Stimulated activated CD8-positive, alpha-beta memory T cell treated with anti-CD3 and anti-CD28 coated beads, Interleukin-15, amount 100 ng/mL, for 1 hour (primary cell): ENCODE data around the gene LRRC8E.
A peak's percentile ranks its signal among the peaks of the same experiment; 100 is the strongest.
"Not testable (repeated sequence)": the region's sequence is repeated elsewhere in the genome, so short reads cannot be mapped to it uniquely, and the experiment has no call there.

Experiments
- DNase-seq: peaks from one replicate; pipeline ENCODE4 v3.0.0-alpha.2; 2020; ENCODE audit warnings: low read depth

The LRRC8E gene

GRCh38 chr19:7887408-7888144 lies 734 bp upstream of the LRRC8E start:
- no peak for DNase-seq

GRCh38 chr19:7888826-7889217 lies 512 bp downstream of the LRRC8E start:
- DNase-seq = no peak

GRCh38 chr19:7893362-7894101 lies 5.2 kb downstream of the LRRC8E start:
- not testable (repeated sequence) for DNase-seq

GRCh38 chr19:7894612-7895309 lies 6.5 kb downstream of the LRRC8E start:
- no peak for DNase-seq

GRCh38 chr19:7895565-7895964 lies 7.3 kb downstream of the LRRC8E start:
- DNase-seq = no peak

GRCh38 chr19:7897292-7897691 lies 9.0 kb downstream of the LRRC8E start:
- no peak for DNase-seq

- no peak for DNase-seq
These were observed 10.7 kb downstream of the LRRC8E start for GRCh38 chr19:7898967-7899366.

- DNase-seq = no peak
These were observed 11.6 kb downstream of the LRRC8E start for GRCh38 chr19:7899751-7900378.

GRCh38 chr19:7900401-7900870 lies 12.1 kb downstream of the LRRC8E start:
- no peak for DNase-seq

- DNase-seq = no peak
These were observed 12.6 kb downstream of the LRRC8E start for GRCh38 chr19:7900931-7901330.

- DNase-seq = no peak
These were observed 13.0 kb downstream of the LRRC8E start for GRCh38 chr19:7901337-7901736.

- no peak for DNase-seq
These were observed 14.5 kb downstream of the LRRC8E start for GRCh38 chr19:7902796-7903243.

- peak; percentile 100 for DNase-seq
These were observed 15.1 kb downstream of the LRRC8E start, which contains the start of gene MAP2K7 for GRCh38 chr19:7903244-7904073. MAP2K7 (plus strand) TSS chr19:7903877; CDS start chr19:7903945, 68 bp downstream.

- DNase-seq = peak; percentile 38
These were observed 16.0 kb downstream of the LRRC8E start for GRCh38 chr19:7904074-7905020.

- DNase-seq = no peak
These were observed 17.0 kb downstream of the LRRC8E start for GRCh38 chr19:7905268-7905667.

- DNase-seq = no peak
These were observed 17.5 kb downstream of the LRRC8E start for GRCh38 chr19:7905859-7906258.

- no peak for DNase-seq
These were observed 18.8 kb downstream of the LRRC8E start for GRCh38 chr19:7907122-7907521.

GRCh38 chr19:7907544-7907943 lies 19.2 kb downstream of the LRRC8E start:
- no peak for DNase-seq

GRCh38 chr19:7908078-7908699 lies 19.9 kb downstream of the LRRC8E start:
- DNase-seq = no peak
